Loucy (cell line): ENCODE measurements around the gene KLHL40.

Source experiments
- EZH2phosphoT487 ChIP-seq: fragments of 200-600 bp; IDR thresholded peaks from 2 replicates; pipeline ENCODE4 v1.6.1; 2018; ENCODE audit warnings: antibody characterized with exemption, mild to moderate bottlenecking, moderate library complexity, borderline replicate concordance
- TF ChIP-seq, protein P1 (sequence below): fragments of 200-600 bp; sonication (generic); conservative IDR thresholded peaks from 2 replicates; pipeline ENCODE4 v1.5.1; 2014; ENCODE audit warnings: mild to moderate bottlenecking, antibody characterized with exemption, low read length

DNA sequence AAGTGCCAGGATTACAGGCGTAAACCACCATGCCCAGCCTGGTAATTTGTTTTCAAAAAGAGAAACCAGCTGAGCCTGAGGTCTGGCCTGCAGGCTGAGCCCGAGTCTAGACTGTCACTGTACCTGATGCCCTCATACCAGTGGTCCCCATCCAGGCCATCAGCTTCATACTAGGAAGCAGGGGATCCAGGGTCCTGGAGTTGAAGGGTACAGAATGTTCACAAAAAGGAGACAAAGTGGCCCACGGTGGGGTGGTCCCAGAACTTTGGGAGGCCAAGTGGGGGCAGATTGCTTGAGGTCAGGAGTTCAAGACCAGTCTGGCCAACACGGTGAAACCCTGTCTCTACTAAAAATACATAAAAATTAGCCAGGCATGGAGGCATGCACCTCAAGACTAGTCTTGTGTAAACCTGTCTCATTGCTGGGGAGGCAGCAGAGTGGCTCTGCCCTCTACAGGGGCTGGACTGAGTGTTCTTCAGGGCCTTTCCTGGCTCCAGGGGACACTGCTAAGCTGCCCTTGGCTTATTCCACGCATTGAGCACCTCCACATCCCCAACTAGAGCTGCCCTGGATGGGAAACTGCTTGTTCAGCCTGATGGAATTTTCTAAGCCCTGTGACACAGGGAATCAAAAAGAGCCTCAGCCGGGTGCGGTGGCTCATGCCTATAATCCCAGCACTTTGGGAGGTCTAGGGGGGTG, 25.1 kb downstream of the KLHL40 start:
- TF ChIP-seq, protein P1, sequence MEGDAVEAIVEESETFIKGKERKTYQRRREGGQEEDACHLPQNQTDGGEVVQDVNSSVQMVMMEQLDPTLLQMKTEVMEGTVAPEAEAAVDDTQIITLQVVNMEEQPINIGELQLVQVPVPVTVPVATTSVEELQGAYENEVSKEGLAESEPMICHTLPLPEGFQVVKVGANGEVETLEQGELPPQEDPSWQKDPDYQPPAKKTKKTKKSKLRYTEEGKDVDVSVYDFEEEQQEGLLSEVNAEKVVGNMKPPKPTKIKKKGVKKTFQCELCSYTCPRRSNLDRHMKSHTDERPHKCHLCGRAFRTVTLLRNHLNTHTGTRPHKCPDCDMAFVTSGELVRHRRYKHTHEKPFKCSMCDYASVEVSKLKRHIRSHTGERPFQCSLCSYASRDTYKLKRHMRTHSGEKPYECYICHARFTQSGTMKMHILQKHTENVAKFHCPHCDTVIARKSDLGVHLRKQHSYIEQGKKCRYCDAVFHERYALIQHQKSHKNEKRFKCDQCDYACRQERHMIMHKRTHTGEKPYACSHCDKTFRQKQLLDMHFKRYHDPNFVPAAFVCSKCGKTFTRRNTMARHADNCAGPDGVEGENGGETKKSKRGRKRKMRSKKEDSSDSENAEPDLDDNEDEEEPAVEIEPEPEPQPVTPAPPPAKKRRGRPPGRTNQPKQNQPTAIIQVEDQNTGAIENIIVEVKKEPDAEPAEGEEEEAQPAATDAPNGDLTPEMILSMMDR: no peak
- no peak for TF ChIP-seq EZH2phosphoT487
